Type B pancreatic cell (in vitro differentiated cells): Measurements from ENCODE around the gene CLASP2. TPM values are rescaled to one million over a fixed set of nuclear protein-coding genes. Genes with fewer than 3 reads are reported as not detected.
A peak's percentile ranks its signal among the peaks of the same experiment; 100 is the strongest.

Source experiments
- DNase-seq: peaks from one replicate; pipeline ENCODE4 v3.0.0; 2021; ENCODE audit warnings: mixed read lengths; ENCODE audit not compliant: unreplicated experiment; ENCODE audit errors: extremely low spot score
- H3K27ac Mint-ChIP-seq: 2 replicates; pipeline ENCODE4 v1.8.0; 2021; ENCODE audit warnings: mild to moderate bottlenecking, mixed read lengths
- H3K27me3 Mint-ChIP-seq: 2 replicates; pipeline ENCODE4 v1.8.0; 2021; ENCODE audit warnings: mixed read lengths
- H3K36me3 Mint-ChIP-seq: 2 replicates; pipeline ENCODE4 v1.8.0; 2021; ENCODE audit warnings: mixed read lengths
- H3K4me1 Mint-ChIP-seq: one replicate; pipeline ENCODE4 v1.8.0; 2021; ENCODE audit warnings: mixed read lengths; ENCODE audit not compliant: unreplicated experiment
- H3K4me3 Mint-ChIP-seq: 2 replicates; pipeline ENCODE4 v1.8.0; 2021; ENCODE audit warnings: mild to moderate bottlenecking, mixed read lengths
- H3K9me3 Mint-ChIP-seq: 2 replicates; pipeline ENCODE4 v1.8.0; 2021; ENCODE audit warnings: mixed read lengths
- CTCF ChIP-seq: fragments of 200-600 bp; sonication (generic); conservative IDR thresholded peaks from 2 replicates; pipeline ENCODE4 v1.5.0; 2021; ENCODE audit warnings: antibody characterized with exemption, mild to moderate bottlenecking
- total RNA-seq: library from RNA; stranded (reverse); gene quantifications from 2 replicates; pipeline ENCODE4 v1.2.1, GENCODE V29; 2021; ENCODE audit warnings: low replicate concordance

Gene CLASP2
- total RNA-seq, 1 donor from 2014 or later: 56.8 TPM

- no peak overlapping the region for H3K4me3 Mint-ChIP-seq
- H3K27ac Mint-ChIP-seq: no peak overlapping the region
- H3K36me3 Mint-ChIP-seq: no peaks in the 10 kb centered on the region
Measured at GRCh38 chr3:33749546-33750210, 31.6 kb upstream of the CLASP2 start.

GRCh38 chr3:33746416-33747116 lies 28.5 kb upstream of the CLASP2 start:
- Mint-ChIP-seq H3K4me3 (no peak overlapping the region), H3K27ac (no peak overlapping the region), H3K9me3 (no peaks in the 10 kb centered on the region), H3K4me1 (no peaks in the 10 kb centered on the region), H3K27me3 (no peaks in the 10 kb centered on the region), H3K36me3 (no peaks in the 10 kb centered on the region)
- no peak for TF ChIP-seq CTCF
- no peak for DNase-seq

More at GRCh38 chr3:33749546-33750210, 31.6 kb upstream of the CLASP2 start:
- H3K27me3 Mint-ChIP-seq: no peaks in the 10 kb centered on the region
- no peaks in the 10 kb centered on the region for H3K9me3 Mint-ChIP-seq
- no peaks in the 10 kb centered on the region for H3K4me1 Mint-ChIP-seq
- no peak for TF ChIP-seq CTCF
- DNase-seq: no peak

- TF ChIP-seq CTCF: no peak
- H3K4me3 Mint-ChIP-seq: no peak overlapping the region
- no peak overlapping the region for H3K27ac Mint-ChIP-seq
- H3K27me3 Mint-ChIP-seq: peaks cover 12% of the 10 kb centered on the region
- no peaks in the 10 kb centered on the region for H3K4me1 Mint-ChIP-seq
- DNase-seq: no peak
- no peaks in the 10 kb centered on the region for H3K9me3 Mint-ChIP-seq
- no peaks in the 10 kb centered on the region for H3K36me3 Mint-ChIP-seq
Measured at GRCh38 chr3:33737146-33737545, 19.1 kb upstream of the CLASP2 start.

- H3K27ac Mint-ChIP-seq: no peak overlapping the region
- H3K4me3 Mint-ChIP-seq: no peak overlapping the region
- no peaks in the 10 kb centered on the region for H3K36me3 Mint-ChIP-seq
- no peak for DNase-seq
- peaks cover 7% of the 10 kb centered on the region for H3K27me3 Mint-ChIP-seq
- no peaks in the 10 kb centered on the region for H3K9me3 Mint-ChIP-seq
- no peaks in the 10 kb centered on the region for H3K4me1 Mint-ChIP-seq
- peak; percentile 62 for TF ChIP-seq CTCF
Measured at GRCh38 chr3:33732394-33732793, 14.3 kb upstream of the CLASP2 start.

- no peak for TF ChIP-seq CTCF
- H3K27ac Mint-ChIP-seq: no peak overlapping the region
- no peak overlapping the region for H3K4me3 Mint-ChIP-seq
- DNase-seq: no peak
- H3K27me3 Mint-ChIP-seq: no peaks in the 10 kb centered on the region
- H3K4me1 Mint-ChIP-seq: no peaks in the 10 kb centered on the region
- H3K36me3 Mint-ChIP-seq: no peaks in the 10 kb centered on the region
- no peaks in the 10 kb centered on the region for H3K9me3 Mint-ChIP-seq
Measured at GRCh38 chr3:33729993-33730392, 11.9 kb upstream of the CLASP2 start.
